Tongue (tissue), 2 donors: ENCODE results near the gene SLC10A1. TPM values are rescaled to one million over a fixed set of nuclear protein-coding genes. Genes with fewer than 3 reads are reported as not detected.

ENCODE experiments used
- DNase-seq: peaks from one replicate; pipeline ENCODE4 v3.0.0-alpha.2; 2015
- total RNA-seq: library from RNA; depleted of rRNA; stranded (reverse); fragments of >200 nt; gene quantifications from one replicate; pipeline ENCODE4 v1.2.3, GENCODE V29; 2014

The SLC10A1 gene
- total RNA-seq, 1 donor from 2014 or later: not detected

DNA sequence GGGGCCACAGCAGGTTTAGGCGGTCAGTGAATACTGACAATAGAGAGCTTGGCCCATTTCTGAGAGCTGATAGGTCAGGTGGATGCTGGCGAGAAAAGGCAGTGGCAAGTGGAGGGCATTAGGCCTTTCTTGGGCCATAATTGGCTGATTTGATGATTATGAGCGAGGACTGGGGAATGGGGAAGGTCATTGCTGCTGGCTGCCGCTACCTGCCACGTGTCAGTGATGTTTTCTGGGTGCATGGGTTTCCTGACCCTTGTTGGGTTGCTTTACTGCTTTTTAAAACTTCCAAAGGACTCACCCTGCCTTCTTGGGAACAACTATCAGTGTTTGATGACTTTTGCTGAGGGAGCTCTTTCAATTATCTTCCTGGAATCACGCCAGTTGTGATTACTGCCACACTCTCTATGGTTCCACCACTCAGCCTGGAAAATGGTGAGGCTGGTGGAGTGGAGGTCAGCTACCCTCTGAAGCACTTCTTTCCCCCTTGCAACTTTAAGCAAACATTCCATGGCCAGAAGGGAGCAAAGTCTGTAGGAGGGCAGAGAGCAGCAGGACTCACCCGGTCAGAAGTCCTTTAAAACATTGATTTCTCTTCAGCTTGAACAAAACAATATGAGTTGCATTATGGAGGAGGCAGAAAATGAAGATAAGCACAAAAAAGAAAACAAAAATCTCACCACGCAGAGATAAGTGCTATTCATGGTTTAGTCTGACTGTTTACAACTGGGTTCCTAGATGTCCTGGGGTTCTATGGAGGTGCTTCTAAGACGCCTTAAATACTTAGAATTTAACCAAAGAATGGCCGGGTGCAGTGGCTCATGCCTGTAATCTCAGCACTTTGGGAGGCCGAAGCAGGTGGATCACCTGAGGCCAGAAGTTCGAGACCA is 12.1 kb upstream of the SLC10A1 start:
- DNase-seq: no peak

DNA sequence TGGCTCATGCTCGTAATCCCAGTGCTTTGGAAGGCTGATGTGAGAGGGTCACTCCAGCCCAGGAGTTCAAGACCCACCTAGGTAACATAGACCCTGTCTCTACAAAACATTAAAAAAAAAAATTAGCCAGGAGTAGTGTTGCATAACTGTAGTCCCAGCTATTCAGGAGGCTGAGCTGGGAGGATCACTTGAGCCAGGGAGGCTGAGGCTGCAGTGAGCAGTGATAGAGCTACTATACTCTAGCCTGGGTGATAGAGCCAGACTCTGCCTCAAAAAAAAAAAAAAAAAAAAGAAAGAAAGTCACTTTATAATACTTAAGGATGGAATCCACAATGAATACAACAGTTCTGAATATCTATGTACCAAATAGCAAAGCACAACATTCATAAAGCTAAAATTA is 10.2 kb upstream of the SLC10A1 start:
- DNase-seq: no peak

DNA sequence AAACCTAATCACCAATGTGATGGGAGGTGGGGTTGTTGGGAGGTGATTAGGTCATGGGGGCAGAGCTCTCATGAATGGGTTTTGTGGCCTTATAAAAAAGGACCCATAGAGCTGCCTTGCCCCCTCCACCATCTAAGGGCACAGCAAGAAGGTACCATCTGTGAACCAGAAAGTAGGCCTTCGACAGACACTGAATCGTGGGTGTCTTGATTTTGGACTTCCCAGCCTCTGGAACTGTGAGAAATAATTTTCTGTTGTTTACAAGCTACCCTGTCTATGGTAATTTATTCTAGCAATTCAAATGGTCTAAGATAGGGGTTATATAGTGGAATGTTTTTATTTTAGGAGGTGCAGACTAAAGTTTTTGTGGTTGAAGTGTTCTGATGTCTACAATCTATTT is 7.9 kb upstream of the SLC10A1 start:
- DNase-seq: no peak

DNA sequence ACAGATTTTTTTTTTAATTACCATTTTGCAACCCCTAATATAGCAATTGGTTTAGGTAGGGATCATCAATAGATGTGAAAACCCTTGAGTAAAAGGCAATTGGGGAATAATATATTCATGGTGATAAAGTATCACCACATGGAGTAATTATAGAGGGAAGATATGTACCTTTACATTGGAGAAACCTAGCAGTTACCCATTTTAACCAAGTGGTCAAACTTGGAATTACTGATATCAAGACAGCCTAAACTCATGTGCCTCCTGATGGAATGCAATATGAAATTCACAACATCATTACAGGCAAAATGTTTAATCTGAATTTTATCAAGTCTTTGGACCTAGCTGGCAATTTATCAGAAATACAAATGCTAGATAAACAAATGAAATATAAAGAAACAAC is 6.7 kb upstream of the SLC10A1 start:
- no peak for DNase-seq

DNA sequence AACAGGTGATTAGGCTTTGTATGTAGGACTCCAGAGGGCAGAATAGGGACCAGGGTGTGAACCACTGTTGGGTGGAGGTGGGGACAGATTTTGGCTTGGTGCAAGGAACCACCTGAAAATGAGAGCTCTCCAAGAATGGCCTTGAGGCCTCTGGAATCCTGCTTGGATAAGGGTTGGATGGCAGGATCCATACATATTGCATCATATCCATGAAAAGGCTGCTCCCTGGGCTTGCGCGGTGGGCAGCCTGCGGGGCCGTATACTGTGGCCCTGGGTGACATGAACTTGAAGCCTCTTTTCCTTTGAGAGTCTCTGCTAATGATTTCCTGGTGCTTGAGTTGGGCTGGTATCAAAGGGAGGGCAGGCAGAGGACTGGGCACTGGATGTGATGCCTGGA is 1.3 kb upstream of the SLC10A1 start:
- DNase-seq: no peak

DNA sequence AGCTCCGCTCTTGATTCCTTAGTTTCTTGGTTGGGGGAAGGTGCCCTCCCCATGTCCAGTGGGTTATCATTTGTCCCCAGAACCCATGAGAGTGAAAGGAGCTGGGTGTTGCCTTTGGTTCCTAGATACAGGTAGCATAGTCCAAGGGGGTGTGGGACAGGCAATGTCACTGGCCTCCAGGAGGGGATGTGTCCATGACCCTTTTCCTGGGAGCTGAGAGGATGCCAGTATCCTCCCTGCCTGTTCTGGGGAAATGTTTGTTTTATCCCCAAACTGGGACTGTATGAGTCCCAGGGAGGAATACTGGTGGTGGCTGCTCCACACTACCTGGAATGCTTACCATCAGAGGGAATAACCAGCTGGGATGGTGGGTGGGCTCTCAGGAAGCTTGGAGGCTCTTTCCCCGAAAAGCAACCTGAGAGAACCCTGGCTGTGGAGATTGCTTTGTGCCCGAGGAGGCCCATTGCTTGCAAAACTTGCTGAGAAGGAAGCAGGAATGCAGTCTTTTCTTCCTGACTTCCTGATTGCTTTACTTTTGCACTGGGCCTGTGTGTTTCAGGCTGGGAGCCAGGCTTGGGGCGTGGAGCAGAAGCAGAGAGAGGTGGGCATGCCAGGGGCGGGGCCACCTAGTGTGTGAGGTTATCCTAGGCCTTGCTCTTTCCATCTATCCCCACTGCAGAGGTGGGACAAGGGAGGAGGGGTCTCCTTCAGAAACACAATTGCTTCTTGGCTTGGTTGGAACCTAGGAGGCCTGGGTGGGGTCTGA is 715 bp upstream of the SLC10A1 start:
- no peak for DNase-seq

DNA sequence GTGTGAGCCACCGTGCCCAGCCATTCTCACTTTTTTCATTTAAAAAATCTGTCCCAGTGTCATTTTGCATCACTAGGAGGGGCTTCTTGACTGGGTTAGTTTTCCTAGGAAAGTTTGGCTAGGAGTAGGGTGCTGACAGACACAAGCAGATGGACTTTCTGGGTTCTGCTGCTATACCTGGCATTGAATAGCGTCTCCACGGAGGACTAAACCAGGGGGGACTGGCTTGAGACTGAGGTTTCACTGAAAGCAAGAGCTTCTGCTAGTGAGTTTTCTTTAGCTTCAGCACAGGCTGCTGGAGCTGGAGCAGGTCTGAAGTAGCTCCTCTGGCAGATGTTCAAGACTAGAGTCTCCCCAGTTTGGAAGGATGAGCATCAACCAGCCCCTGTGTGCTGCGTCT is 1.4 kb downstream of the SLC10A1 start:
- DNase-seq: no peak

DNA sequence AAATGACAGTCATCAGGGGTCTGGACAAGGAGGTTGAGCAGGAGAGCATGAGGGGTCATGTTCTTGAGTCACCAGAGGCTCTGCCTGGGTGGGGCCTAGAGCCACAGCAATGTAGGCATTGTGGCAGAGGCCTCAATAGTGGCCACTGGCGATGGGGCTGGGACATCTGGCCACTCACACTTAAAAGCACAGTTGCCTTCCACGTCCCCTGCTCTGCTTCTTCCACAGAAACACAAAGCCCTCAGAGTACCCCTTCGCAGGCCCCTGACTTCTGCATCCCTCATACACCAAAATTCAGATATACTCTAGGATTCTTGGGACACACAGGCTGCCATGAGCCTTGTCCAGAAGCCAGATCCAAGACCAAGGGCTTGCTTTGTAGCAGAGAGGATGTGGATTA is 2.2 kb downstream of the SLC10A1 start:
- no peak for DNase-seq

DNA sequence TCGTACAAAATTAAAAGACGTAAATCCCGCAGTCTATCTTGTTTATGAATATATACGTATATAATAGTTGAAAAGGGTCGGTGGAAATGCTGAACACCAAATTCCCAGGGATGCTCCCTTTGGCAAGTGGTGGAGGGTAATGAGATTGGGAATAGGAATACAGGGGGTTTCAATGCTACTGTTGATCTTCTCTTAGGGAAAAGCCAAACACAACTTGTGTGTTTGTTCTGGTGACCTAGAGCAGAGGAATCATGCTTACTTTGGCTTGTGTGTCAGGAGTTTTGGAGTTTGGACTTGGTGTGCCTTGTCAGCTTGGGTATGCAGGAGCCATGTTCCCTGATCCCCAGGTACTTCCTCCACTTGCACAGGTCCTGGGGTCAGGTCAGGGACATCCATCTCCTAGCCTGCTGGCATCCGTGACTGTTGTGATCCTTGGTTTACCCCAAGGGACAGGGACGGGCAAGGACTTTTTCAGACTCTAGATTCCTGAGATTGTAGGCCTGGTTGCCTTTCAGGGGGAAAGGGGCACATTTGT is 4.1 kb downstream of the SLC10A1 start:
- no peak for DNase-seq

DNA sequence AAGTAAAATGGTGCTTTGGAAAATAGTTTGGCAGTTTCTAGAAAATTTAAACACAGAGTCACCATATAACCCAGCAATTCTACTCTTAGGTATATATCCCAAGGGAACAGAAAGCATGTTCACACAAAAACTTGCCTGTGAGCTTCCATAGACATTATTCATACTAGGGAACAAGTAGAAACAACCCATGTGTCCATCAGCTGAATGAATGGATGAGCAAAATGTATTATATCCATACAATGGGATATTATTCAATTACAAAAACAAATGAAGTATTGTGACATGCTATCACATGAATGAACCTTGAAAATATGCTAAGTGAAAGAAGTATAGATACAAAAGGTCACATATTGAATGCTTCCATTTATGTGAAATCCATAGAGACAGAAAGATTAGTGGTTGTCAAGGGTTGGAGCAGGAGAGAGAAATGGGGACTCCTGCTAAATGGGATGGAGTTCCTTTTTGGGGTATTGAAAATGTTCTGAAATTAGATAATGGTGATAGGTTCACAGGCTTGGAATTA is 7.9 kb downstream of the SLC10A1 start:
- no peak for DNase-seq

DNA sequence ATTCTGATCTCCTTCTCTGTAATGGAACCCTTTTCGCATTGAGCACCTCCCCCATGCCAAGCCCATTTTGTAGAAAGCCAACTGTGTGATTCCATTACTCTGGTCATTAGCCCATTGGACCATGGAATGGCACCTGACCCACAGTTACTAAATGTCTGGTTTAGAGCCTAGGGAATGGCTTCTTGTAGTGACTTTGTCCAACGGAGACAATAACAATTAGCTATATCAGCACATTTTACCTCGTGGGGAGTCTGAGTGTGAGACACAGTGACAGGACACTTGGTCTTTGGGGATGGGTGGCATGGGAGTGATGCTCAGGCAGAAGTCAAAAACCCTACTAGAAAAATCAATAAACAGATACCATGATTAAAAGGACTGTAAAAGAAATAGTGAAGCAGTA is 10.4 kb downstream of the SLC10A1 start:
- DNase-seq: no peak

DNA sequence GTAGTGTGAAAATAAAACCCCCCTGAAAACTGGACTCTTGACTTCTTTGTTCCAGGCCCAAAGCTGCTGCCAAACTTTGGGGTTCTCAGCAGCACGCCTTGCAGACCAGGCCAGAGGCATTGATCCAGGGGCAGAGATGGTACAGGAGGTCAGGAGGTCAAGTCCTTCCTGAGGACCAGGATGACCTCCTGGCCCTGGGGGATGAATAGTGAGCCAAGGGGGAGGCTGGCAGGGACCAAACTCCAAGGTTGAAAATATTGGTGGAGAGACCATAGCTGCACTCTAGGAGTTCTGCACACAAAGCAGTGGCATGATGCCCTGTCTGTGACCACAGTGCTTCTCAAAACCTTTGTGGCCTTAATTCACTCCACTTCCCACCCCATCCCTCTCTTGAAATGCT is 12.1 kb downstream of the SLC10A1 start:
- no peak for DNase-seq

DNA sequence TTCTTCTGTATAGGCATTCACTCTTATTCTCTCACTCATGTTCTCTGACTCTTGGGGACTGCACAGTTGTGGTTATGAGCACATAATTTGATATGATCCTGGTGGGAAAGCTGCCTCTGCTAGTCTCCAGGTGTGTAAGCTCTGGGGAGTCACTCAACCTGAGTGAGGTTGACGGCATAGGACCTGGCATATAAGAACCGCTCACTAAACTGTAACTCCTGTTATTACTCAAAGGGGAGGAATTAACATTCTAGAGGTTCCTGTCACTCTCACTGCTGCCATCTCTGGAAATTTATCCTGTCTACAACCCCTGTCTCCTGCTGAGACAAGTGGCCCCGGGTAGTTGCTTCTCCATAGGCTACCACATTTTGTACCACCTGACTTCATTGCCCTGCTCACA is 16.1 kb downstream of the SLC10A1 start:
- DNase-seq: no peak

DNA sequence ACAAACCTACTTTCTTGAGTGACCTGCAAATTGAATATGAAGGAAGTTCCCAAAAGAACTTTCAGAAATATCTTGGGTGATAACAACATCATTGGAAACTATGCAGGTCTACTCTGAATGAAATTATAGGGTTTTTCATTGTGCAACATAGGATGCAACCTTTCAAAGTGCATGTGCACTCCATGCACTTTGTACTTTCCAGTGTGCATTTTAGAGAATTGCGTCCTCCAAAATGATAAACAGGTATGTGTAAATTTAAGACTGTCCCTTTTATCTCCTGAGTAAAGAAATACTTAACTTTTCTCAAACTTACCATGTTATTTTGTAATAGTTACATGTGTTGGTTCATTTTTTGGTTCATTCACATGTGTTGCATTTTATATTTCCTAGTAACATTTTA is 16.9 kb downstream of the SLC10A1 start:
- no peak for DNase-seq

DNA sequence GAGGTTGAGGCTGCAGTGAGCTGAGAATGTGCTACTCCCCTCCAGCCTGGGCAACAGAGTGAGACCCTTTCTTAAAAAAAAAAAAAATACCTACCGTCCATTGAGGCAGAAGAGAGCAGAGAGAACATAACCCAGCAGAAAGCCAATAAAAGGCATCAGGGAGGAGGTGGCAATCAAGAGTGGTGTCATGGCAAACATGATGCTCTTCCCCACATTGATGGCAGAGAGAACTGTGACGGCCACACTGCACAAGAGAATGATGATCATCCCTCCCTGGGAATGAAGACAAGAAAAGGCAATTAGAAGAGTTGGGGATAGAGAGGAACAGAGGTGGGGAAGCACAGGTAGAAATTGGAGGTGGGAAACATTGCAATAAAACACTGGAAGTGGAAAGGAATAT is 18.0 kb downstream of the SLC10A1 start:
- DNase-seq: no peak

DNA sequence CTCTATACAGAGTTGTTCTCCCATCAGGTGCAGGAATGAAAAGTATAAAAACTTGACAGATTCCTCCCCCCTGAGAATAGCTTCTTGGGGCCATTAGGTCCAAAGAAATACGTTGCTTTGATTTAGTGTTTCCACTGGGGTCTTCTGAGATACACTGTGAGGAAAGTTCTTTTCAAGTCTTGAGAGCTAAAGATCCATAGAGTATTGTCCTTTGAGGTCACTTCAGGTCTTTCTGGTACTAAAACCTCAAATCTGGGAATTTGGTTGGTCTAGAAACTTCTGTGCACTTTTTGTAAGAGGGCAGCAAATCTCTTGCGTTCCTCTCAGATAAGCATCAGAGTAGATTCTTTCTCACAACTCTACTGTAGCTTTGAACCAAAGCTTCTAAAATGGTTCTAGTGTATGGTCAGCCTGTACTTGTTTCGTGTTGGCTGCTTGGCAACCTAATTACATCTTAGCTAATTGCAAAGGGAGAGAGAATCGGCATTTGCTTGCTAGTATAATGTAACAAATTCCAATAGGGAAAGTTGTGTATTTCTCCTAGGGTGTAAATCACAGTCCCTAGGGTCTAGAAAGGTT is 20.1 kb downstream of the SLC10A1 start:
- DNase-seq: no peak

DNA sequence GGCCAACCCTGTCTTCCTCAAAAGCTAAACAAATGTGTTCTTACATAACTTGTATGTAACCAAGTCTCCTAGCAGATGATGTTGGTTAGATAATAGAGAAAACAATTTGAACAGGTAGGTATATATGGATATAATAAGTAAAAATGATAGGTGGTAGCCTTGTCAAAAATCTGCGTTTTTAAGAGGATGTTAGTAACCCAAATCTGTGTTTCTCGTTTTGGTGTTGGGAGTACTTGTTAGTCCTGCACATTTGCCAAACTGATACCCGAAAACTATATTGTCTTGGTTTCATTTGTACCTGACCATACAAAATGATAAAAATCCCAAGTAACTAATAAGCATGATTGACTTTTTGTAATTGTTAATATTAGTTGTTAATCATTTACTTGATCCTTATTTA is 22.0 kb downstream of the SLC10A1 start:
- DNase-seq: no peak

DNA sequence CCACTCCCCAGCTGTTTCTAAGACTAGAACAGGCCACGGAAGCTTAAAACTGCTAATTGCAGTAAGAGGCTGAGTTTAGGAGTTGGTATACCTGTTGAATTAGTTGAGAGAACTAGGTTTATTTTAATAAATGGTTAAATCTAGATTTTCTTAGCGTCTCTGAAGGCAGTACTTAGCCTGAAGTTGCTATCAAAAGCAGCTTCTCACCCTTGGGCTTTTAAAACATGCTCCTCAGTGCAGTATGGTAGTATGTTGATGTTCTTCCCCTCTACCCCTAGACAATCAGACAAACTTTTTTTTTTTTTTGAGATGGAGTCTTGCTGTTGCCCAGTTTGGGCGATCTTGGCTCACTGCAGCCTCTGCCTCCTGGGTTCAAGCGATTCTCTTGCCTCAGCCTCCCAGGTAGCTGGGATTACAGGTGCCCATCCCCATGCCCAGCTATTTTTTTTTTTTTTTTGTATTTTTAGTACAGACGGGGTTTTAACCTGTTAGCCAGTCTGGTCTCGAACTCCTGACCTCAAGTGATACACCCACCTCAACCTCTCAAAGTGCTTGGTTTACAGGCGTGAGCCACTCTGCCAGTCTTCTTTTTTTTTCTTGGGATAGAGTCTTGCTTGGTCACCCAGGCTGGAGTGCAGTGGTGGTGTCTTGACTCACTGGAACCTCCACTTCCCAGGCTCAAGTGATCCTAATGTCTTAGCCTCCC is 23.3 kb downstream of the SLC10A1 start:
- DNase-seq: no peak

DNA sequence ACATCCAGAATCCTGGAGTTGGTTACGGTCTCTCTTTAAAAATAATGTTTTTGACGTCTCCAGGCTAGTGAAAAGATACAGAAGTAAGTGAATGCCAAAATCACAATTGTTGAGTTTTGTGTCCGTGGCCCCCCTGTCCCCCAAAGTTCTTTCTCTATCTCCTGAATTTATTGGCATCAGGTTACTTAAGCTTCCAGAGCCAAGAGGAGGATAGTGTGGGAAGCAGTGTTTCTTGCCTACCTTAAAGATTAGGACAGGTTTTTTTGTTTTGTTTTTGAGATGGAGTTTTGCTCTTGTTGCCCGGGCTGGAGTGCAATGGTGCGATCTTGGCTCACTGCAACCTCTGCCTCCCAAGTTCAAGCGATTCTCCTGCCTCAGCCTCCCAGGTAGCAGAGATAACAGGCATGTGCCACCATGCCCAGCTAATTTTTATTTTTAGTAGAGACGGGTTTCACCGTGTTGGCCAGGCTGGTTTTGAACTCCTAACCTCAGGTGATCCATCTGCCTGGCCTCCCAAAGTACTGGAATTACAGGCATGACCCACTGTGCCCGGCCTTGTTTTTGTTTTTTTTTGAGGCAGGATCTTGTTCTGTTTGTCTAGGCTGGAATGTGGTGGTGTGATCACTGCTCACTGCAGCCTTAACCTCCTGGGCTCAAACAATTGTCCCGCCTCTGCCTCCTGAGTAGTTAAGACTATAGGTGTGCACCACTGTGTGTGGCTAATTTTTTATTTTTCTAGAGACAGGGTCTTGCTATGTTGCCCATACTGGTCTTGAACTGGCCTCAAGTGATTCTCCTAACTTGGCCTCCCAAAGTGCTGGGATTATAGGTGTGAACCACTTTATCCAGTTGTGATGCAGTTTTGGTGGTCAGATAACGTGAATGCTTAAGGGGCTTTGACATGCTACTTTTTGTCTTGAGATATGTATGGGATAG is 24.7 kb downstream of the SLC10A1 start:
- DNase-seq: no peak

DNA sequence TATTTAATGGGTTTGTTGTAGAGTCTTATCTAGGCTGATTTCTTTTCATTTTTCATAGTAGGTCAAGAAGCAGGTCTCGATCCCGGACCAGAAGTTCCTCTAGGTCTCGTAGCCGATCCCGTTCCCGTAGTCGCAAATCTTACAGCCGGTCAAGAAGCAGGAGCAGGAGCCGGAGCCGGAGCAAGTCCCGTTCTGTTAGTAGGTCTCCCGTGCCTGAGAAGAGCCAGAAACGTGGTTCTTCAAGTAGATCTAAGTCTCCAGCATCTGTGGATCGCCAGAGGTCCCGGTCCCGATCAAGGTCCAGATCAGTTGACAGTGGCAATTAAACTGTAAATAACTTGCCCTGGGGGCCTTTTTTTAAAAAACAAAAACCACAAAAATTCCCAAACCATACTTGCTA is 25.9 kb downstream of the SLC10A1 start:
- DNase-seq: no peak

DNA sequence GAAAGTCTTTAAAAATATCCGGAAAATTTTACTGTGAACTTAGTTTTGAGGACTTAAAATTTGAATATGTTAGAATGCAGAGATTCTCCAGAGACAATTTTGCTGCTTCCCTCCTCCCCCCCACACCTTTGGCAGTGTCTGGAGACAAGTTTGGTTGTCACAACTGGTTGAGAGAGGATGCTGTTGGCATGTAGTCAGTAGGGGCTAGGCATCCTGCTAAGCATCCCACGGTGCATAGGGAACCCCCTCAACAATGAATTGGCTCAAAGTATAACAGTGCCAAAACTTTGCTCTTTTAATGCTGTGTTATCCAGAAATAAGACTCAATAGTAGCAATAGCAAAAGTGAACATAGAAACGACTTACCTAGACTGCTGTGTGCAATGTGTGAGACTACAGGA is 26.5 kb downstream of the SLC10A1 start:
- no peak for DNase-seq
